ENCODE results near the gene CREM.
A peak's percentile ranks its signal among the peaks of the same experiment; 100 is the strongest.

The CREM gene

DNA sequence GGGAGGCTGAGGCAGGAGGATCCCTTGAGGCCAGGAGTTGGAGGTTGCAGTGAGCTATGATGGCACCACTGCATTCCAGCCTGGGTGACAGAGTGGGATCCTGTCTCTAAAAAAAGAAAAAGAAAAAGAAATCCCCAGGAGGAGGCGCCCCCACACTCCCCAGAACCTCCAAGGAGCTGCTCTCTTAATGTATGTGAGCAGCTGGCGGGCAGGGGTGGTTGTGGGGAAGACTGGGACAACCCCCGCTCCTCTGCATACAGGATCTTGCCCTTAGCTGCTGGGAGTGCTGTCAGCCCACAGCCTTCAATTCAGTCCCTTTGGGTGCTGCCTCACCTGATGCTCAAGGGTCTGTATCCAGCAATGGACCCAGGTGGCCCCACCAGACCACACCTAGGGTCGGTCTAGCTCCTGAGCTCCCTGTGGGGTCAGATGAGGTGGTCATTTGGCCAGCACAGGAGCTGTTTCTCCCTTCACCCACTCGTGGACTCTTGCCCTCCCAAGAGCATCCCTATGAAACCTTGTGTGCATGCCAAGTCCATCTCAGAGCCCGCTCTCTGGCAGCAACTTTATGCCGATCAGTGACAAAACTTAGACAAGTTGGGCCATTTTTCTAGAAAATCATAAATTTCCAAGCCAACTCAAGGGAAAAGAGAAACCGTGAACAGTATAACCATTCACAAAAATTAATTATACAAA, 97.5 kb downstream of the CREM start:
- no peak overlapping the region for H3K4me3 ChIP-seq (replicated peaks in 1 of 2; ENCODE audit: low read depth in 2 of 2, low read length in 2 of 2)
- TF ChIP-seq, protein P1, sequence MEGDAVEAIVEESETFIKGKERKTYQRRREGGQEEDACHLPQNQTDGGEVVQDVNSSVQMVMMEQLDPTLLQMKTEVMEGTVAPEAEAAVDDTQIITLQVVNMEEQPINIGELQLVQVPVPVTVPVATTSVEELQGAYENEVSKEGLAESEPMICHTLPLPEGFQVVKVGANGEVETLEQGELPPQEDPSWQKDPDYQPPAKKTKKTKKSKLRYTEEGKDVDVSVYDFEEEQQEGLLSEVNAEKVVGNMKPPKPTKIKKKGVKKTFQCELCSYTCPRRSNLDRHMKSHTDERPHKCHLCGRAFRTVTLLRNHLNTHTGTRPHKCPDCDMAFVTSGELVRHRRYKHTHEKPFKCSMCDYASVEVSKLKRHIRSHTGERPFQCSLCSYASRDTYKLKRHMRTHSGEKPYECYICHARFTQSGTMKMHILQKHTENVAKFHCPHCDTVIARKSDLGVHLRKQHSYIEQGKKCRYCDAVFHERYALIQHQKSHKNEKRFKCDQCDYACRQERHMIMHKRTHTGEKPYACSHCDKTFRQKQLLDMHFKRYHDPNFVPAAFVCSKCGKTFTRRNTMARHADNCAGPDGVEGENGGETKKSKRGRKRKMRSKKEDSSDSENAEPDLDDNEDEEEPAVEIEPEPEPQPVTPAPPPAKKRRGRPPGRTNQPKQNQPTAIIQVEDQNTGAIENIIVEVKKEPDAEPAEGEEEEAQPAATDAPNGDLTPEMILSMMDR (IDR thresholded peaks at IDR 0.05; ENCODE audit: low read depth, low read length), result no peak
- no peak for DNase-seq (ENCODE audit: low read depth in 2 of 2)

DNA sequence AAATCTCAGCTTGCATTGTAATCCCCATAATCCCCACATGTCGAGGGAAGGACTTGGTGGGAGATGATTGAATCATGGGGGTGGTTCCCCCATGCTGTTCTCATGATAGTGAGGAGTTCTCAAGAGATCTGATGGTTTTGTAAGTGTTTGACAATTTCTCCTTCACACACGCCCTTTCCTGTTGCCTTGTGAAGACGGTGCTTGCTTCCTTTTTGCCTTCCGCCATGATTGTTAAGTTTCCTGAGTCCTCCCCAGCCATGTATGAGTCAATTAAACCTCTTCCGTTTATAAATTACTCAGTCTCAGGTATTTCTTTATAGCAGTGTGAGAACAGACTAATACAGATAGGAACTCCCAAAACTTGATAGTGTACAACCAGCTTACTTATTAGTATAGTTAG, 98.6 kb downstream of the CREM start:
- H3K4me3 ChIP-seq (replicated peaks in 1 of 2; ENCODE audit: low read depth in 2 of 2, low read length in 2 of 2), result no peak overlapping the region
- peak; percentile 8 to 65 for DNase-seq (ENCODE audit: low read depth in 2 of 2)
- TF ChIP-seq, protein P1 (IDR thresholded peaks at IDR 0.05; ENCODE audit: low read depth, low read length), result no peak

DNA sequence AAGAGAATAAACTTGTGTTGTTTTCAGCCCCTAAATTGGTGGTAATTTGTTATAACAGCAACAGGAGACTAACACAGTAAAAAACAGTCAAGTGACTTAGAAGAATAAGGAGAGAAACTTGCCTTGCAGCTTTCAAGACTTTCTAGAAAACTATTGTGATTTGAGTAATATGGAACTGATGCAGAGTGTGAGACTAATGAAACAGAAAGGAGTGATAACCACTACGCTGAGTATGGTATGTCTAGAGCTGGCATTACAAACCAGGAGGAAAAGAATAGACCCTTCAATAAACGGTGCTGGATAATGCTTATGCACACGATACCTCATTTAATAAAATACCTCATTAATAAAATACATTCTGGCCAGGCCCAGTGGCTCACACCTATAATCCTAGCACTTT, 99.9 kb downstream of the CREM start:
- H3K4me3 ChIP-seq (replicated peaks in 1 of 2; ENCODE audit: low read depth in 2 of 2, low read length in 2 of 2), result no peak overlapping the region
- TF ChIP-seq, protein P1 (IDR thresholded peaks at IDR 0.05; ENCODE audit: low read depth, low read length), result no peak
- DNase-seq (ENCODE audit: low read depth in 2 of 2), result no peak

DNA sequence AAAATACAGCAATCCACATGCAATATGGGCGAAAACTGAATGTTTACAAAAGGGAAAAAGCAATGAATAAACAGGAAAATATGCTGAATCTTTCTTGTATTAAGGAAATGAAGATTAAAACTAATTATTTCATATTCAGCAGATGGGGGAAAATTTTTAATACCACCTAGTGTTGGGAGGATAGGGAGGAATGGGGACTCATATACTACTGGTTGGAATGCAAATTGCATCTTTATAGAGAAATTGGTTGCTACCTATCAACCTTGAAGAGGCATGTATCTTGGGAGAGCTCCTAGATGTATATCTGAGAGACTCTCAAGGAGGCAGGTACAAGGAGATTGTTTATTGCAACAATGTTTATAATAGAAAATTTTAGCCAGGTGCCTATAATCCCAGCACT, 101.4 kb downstream of the CREM start:
- no peak overlapping the region for H3K4me3 ChIP-seq (replicated peaks in 1 of 2; ENCODE audit: low read depth in 2 of 2, low read length in 2 of 2)
- TF ChIP-seq, protein P1 (IDR thresholded peaks at IDR 0.05; ENCODE audit: low read depth, low read length), result no peak
- DNase-seq (ENCODE audit: low read depth in 2 of 2), result no peak

DNA sequence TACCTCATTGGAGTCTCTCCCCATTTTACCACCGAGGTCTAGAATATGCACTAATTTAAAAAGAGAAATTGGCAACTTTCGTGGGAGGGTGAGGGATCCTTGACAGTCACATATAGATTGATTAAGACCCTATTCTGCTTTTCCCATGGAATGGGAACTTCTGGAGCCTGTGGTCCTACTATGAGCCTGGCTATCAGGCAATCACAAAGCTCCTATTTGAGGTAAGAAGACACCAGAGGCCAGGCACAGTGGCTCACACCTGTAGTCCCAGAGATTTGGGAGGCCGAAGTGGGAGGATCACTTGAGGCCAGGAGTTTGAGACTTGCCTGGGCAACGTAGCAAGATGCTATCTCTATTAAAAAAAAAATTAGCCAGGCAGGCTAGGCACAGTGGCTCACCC, 105.0 kb downstream of the CREM start:
- TF ChIP-seq, protein P1 (IDR thresholded peaks at IDR 0.05; ENCODE audit: low read depth, low read length), result no peak
- no peak overlapping the region for H3K4me3 ChIP-seq (replicated peaks in 1 of 2; ENCODE audit: low read depth in 2 of 2, low read length in 2 of 2)
- no peak for DNase-seq (ENCODE audit: low read depth in 2 of 2)

DNA sequence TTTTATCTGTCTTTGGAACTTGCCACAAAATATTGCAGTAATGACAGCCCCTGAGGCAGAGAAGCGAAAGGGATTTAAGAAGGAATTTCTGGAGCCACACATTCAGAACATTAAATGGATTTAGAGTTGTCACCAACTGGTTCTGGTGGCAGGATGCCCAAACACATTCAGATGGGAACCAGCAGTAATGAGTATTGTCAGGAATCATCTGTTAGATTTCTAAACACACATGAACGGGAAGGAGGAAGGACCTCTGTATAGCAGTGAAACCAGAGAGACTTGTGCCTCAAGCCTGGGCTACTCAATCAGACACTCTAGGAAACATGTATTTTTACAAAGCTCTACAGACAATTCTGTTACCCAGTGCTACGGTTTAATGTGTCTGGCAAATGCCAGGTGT, 105.9 kb downstream of the CREM start:
- DNase-seq (ENCODE audit: low read depth in 2 of 2), result no peak
- H3K4me3 ChIP-seq (replicated peaks in 1 of 2; ENCODE audit: low read depth in 2 of 2, low read length in 2 of 2), result no peak overlapping the region
- TF ChIP-seq, protein P1 (IDR thresholded peaks at IDR 0.05; ENCODE audit: low read depth, low read length), result no peak

DNA sequence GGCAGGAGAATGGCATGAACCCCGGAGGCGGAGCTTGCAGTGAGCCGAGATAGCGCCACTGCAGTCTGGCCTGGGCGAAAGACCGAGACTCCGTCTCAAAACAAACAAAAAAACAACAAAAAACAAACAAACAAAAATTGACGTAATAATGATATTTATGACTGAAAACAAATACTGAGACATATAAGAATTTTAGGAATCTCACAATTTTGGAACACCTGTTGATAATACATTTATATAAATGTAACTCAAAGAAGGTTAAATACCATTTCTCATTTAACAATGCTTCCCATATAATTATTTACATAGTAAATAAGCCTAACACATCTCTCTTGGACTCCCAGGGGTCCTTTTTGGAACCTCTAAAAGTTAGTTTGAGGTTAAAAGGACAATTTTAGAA, 107.4 kb downstream of the CREM start:
- DNase-seq (ENCODE audit: low read depth in 2 of 2), result no peak
- TF ChIP-seq, protein P1 (IDR thresholded peaks at IDR 0.05; ENCODE audit: low read depth, low read length), result no peak
- no peak overlapping the region for H3K4me3 ChIP-seq (replicated peaks in 1 of 2; ENCODE audit: low read depth in 2 of 2, low read length in 2 of 2)

All from cardiac fibroblast (primary cell).